Measurements from ENCODE around the gene OSBPL2. TPM values are rescaled to one million over a fixed set of nuclear protein-coding genes. Genes with fewer than 3 reads are reported as not detected.

The OSBPL2 gene
- total RNA-seq, 1 donor from 2014 or later: 28.4 TPM

- Mint-ChIP-seq H3K9me3 (no peaks in the 10 kb centered on the region), H3K27ac (no peak overlapping the region), H3K36me3 (peaks cover 9% of the 10 kb centered on the region), H3K4me3 (no peak overlapping the region), H3K4me1 (no peaks in the 10 kb centered on the region), H3K27me3 (ENCODE audit: insufficient read depth, low read depth) (no peaks in the 10 kb centered on the region)
- no peak overlapping the region for H2AFZ ChIP-seq (replicated peaks)
- H4K20me1 ChIP-seq (ENCODE audit: low read depth): no peaks in the 10 kb centered on the region
- TF ChIP-seq, protein P1, sequence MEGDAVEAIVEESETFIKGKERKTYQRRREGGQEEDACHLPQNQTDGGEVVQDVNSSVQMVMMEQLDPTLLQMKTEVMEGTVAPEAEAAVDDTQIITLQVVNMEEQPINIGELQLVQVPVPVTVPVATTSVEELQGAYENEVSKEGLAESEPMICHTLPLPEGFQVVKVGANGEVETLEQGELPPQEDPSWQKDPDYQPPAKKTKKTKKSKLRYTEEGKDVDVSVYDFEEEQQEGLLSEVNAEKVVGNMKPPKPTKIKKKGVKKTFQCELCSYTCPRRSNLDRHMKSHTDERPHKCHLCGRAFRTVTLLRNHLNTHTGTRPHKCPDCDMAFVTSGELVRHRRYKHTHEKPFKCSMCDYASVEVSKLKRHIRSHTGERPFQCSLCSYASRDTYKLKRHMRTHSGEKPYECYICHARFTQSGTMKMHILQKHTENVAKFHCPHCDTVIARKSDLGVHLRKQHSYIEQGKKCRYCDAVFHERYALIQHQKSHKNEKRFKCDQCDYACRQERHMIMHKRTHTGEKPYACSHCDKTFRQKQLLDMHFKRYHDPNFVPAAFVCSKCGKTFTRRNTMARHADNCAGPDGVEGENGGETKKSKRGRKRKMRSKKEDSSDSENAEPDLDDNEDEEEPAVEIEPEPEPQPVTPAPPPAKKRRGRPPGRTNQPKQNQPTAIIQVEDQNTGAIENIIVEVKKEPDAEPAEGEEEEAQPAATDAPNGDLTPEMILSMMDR (IDR thresholded peaks at IDR 0.05): no peak
- TF ChIP-seq EZH2 (IDR thresholded peaks at IDR 0.05): no peak
- TF ChIP-seq EZH2phosphoT487 (IDR thresholded peaks at IDR 0.05): no peak
- H3K4me1 ChIP-seq: no peaks in the 10 kb centered on the region
- H3K4me3 ChIP-seq: no peak overlapping the region
- H3K27me3 ChIP-seq: no peaks in the 10 kb centered on the region
- H3K9ac ChIP-seq: no peak overlapping the region
- H3K27ac ChIP-seq: no peak overlapping the region
- no peak for DNase-seq (ENCODE audit: low spot score)
- H3F3A ChIP-seq (ENCODE audit: low read depth): peaks cover 4% of the 10 kb centered on the region
- no peaks in the 10 kb centered on the region for H3K79me2 ChIP-seq (ENCODE audit: low read depth)
- H3K4me2 ChIP-seq: no peak overlapping the region
- H3K36me3 ChIP-seq: peaks cover 2% of the 10 kb centered on the region
- H3K9me3 ChIP-seq (ENCODE audit: low read depth): no peaks in the 10 kb centered on the region
Measured at GRCh38 chr20:62325172-62325905, 87.0 kb downstream of the OSBPL2 start.

DNA sequence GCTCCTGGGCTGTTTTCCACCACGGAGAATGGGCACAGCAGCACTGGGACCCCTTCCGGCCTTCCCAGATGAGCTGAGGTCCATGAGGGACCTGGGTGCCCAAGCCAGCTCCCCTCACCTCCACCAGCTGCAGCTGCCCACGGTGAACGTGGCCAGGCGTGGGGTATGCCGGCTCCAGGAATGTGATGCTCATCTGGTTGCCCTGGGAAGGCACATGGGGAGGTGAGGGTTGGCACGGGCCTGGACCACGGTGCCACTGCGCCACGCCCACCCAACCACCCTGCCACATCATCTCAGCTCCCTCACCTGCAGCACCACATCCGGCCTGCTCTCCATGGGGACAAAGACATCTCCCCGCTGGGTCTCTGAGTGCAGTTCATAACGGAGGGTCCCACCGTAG, 88.2 kb downstream of the OSBPL2 start:
- peaks cover 3% of the 10 kb centered on the region for H3F3A ChIP-seq (ENCODE audit: low read depth)
- no peaks in the 10 kb centered on the region for H3K9me3 Mint-ChIP-seq
- no peak overlapping the region for H3K27ac ChIP-seq
- no peak overlapping the region for H3K9ac ChIP-seq
- H3K4me3 Mint-ChIP-seq: no peak overlapping the region
- no peaks in the 10 kb centered on the region for H3K4me1 Mint-ChIP-seq
- no peaks in the 10 kb centered on the region for H3K4me1 ChIP-seq
- H3K36me3 ChIP-seq: peaks cover 2% of the 10 kb centered on the region
- H3K27ac Mint-ChIP-seq: no peak overlapping the region
- no peak overlapping the region for H2AFZ ChIP-seq (replicated peaks)
- DNase-seq (ENCODE audit: low spot score): no peak
- H3K27me3 ChIP-seq: no peaks in the 10 kb centered on the region
- no peak overlapping the region for H3K4me2 ChIP-seq
- H4K20me1 ChIP-seq (ENCODE audit: low read depth): no peaks in the 10 kb centered on the region
- no peaks in the 10 kb centered on the region for H3K27me3 Mint-ChIP-seq (ENCODE audit: insufficient read depth, low read depth)
- no peaks in the 10 kb centered on the region for H3K79me2 ChIP-seq (ENCODE audit: low read depth)
- no peak overlapping the region for H3K4me3 ChIP-seq
- H3K9me3 ChIP-seq (ENCODE audit: low read depth): no peaks in the 10 kb centered on the region
- H3K36me3 Mint-ChIP-seq: peaks cover 9% of the 10 kb centered on the region
- TF ChIP-seq EZH2phosphoT487 (IDR thresholded peaks at IDR 0.05) (no peak), EZH2 (IDR thresholded peaks at IDR 0.05) (no peak)
- TF ChIP-seq, protein P1 (IDR thresholded peaks at IDR 0.05): no peak

DNA sequence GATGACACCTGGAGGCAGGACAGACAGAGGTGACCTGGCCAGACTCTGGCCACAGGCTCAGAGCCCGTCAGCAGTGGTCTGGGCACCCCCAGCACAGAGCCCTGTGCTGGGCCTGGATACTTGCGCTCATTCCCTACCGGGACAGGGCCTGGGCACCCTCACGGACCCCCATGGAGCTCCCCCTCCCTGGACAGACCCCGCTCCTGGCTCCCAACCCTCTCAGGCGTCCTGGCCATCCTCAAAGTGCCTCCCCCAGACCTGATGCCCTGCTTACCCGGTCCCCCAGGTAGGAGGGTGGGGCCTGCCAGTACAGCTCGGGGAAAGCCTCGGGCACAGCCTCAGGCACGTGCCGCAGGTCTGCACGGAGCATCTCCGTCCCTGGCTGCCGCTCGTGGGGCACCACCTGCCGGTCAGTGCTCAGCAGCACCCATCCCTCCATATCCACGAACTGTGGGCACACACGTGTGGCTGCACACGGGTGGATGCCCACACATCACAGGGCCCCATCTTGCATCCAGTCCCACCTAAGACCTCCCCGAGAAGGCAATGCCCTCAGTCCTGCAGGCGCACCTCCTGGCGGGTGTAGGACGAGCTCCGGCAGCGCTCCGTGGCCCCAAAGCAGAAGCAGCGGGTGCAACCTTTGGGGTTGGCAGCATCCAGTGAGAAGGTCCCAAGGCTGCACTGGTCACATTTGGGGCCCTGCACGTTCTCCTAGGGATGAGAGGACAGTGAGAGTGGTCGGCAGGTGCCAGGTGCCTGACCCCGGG, 88.8 kb downstream of the OSBPL2 start:
- no peaks in the 10 kb centered on the region for H3K9me3 Mint-ChIP-seq

More for the DNA sequence above, 88.8 kb downstream of the OSBPL2 start:
- no peaks in the 10 kb centered on the region for H3K4me1 Mint-ChIP-seq
- no peak overlapping the region for H3K4me3 ChIP-seq
- no peak overlapping the region for H3K4me3 Mint-ChIP-seq
- no peak overlapping the region for H3K27ac ChIP-seq
- H3K4me2 ChIP-seq: no peak overlapping the region
- TF ChIP-seq EZH2phosphoT487 (IDR thresholded peaks at IDR 0.05) (no peak), EZH2 (IDR thresholded peaks at IDR 0.05) (no peak)
- TF ChIP-seq, protein P1 (IDR thresholded peaks at IDR 0.05): no peak
- H2AFZ ChIP-seq (replicated peaks): no peak overlapping the region
- no peak overlapping the region for H3K9ac ChIP-seq
- no peaks in the 10 kb centered on the region for H3K79me2 ChIP-seq (ENCODE audit: low read depth)
- H3K9me3 ChIP-seq (ENCODE audit: low read depth): no peaks in the 10 kb centered on the region
- no peaks in the 10 kb centered on the region for H3K4me1 ChIP-seq
- no peak for DNase-seq (ENCODE audit: low spot score)
- H3K27me3 ChIP-seq: no peaks in the 10 kb centered on the region
- H4K20me1 ChIP-seq (ENCODE audit: low read depth): no peaks in the 10 kb centered on the region
- no peaks in the 10 kb centered on the region for H3F3A ChIP-seq (ENCODE audit: low read depth)
- peaks cover 9% of the 10 kb centered on the region for H3K36me3 Mint-ChIP-seq
- H3K36me3 ChIP-seq: peaks cover 2% of the 10 kb centered on the region
- H3K27me3 Mint-ChIP-seq (ENCODE audit: insufficient read depth, low read depth): no peaks in the 10 kb centered on the region
- no peak overlapping the region for H3K27ac Mint-ChIP-seq

Data from neural progenitor cell (in vitro differentiated cells).